ENCODE data around the gene PXDN.

Gene PXDN

GRCh38 chr2:1656326-1656960 lies 87.9 kb downstream of the PXDN start:
- ATAC-seq, result no peak
- no peak for TF ChIP-seq SNAI2 (CRISPR knock-in tag; IDR thresholded peaks at IDR 0.05)
- no peak for TF ChIP-seq CSDC2 (CRISPR knock-in tag; IDR thresholded peaks at IDR 0.05)
- no peak for TF ChIP-seq PPARA (CRISPR knock-in tag; IDR thresholded peaks at IDR 0.05; ENCODE audit: borderline replicate concordance)
- TF ChIP-seq ESRRG (CRISPR knock-in tag; IDR thresholded peaks at IDR 0.05), result no peak
- no peak for TF ChIP-seq ZNF8 (CRISPR knock-in tag; IDR thresholded peaks at IDR 0.05)
- TF ChIP-seq GLIS3 (CRISPR knock-in tag; IDR thresholded peaks at IDR 0.05), result no peak
- no peak for TF ChIP-seq CSRNP3 (CRISPR knock-in tag; IDR thresholded peaks at IDR 0.05)
- TF ChIP-seq ZFP30 (CRISPR knock-in tag; IDR thresholded peaks at IDR 0.05), result no peak
- TF ChIP-seq ZFP3 (CRISPR knock-in tag; IDR thresholded peaks at IDR 0.05), result no peak
- no peak for TF ChIP-seq TOX (CRISPR knock-in tag; IDR thresholded peaks at IDR 0.05; ENCODE audit: borderline replicate concordance)
- TF ChIP-seq PATZ1 (CRISPR knock-in tag; IDR thresholded peaks at IDR 0.05; ENCODE audit: borderline replicate concordance), result no peak

- TF ChIP-seq ZC3H10 (CRISPR knock-in tag; IDR thresholded peaks at IDR 0.05) (no peak), OSR1 (CRISPR knock-in tag; IDR thresholded peaks at IDR 0.05) (no peak), ZFP30 (CRISPR knock-in tag; IDR thresholded peaks at IDR 0.05) (no peak), CSRNP3 (CRISPR knock-in tag; IDR thresholded peaks at IDR 0.05) (no peak), CSDC2 (CRISPR knock-in tag; IDR thresholded peaks at IDR 0.05) (no peak), CREB5 (CRISPR knock-in tag; IDR thresholded peaks at IDR 0.05; ENCODE audit: low read depth) (no peak), PATZ1 (CRISPR knock-in tag; IDR thresholded peaks at IDR 0.05; ENCODE audit: borderline replicate concordance) (no peak), ZNF70 (CRISPR knock-in tag; IDR thresholded peaks at IDR 0.05) (no peak), GLIS3 (CRISPR knock-in tag; IDR thresholded peaks at IDR 0.05) (no peak), SNAI2 (CRISPR knock-in tag; IDR thresholded peaks at IDR 0.05) (no peak), TOX (CRISPR knock-in tag; IDR thresholded peaks at IDR 0.05; ENCODE audit: borderline replicate concordance) (no peak), ZNF565 (CRISPR knock-in tag; conservative IDR thresholded peaks at IDR 0.05; ENCODE audit: low read depth) (no peak), ESRRG (CRISPR knock-in tag; IDR thresholded peaks at IDR 0.05) (no peak)
- ATAC-seq, result no peak
Observed at GRCh38 chr2:1655461-1655860, 88.9 kb downstream of the PXDN start.

GRCh38 chr2:1654696-1655374 lies 89.5 kb downstream of the PXDN start:
- TF ChIP-seq BACH2 (CRISPR knock-in tag; IDR thresholded peaks at IDR 0.05; ENCODE audit: borderline replicate concordance) (no peak), ARNTL (CRISPR knock-in tag; IDR thresholded peaks at IDR 0.05; ENCODE audit: borderline replicate concordance, low read depth) (no peak), TOX (CRISPR knock-in tag; IDR thresholded peaks at IDR 0.05; ENCODE audit: borderline replicate concordance) (no peak), ZNF8 (CRISPR knock-in tag; IDR thresholded peaks at IDR 0.05) (no peak), CREB5 (CRISPR knock-in tag; IDR thresholded peaks at IDR 0.05; ENCODE audit: low read depth) (no peak), POU6F1 (CRISPR knock-in tag; IDR thresholded peaks at IDR 0.05; ENCODE audit: borderline replicate concordance, low read depth) (no peak), OSR1 (CRISPR knock-in tag; IDR thresholded peaks at IDR 0.05) (no peak), ZNF70 (CRISPR knock-in tag; IDR thresholded peaks at IDR 0.05) (no peak), TCF4 (CRISPR knock-in tag; IDR thresholded peaks at IDR 0.05; ENCODE audit: borderline replicate concordance) (no peak), ZNF565 (CRISPR knock-in tag; conservative IDR thresholded peaks at IDR 0.05; ENCODE audit: low read depth) (no peak), GLIS3 (CRISPR knock-in tag; IDR thresholded peaks at IDR 0.05) (no peak), CSRNP3 (CRISPR knock-in tag; IDR thresholded peaks at IDR 0.05) (no peak), RARB (CRISPR knock-in tag; IDR thresholded peaks at IDR 0.05) (no peak)
- no peak; the same call in 2 of the 3 replicates for ATAC-seq
